Measurements from ENCODE around the gene FAT4.

DNA sequence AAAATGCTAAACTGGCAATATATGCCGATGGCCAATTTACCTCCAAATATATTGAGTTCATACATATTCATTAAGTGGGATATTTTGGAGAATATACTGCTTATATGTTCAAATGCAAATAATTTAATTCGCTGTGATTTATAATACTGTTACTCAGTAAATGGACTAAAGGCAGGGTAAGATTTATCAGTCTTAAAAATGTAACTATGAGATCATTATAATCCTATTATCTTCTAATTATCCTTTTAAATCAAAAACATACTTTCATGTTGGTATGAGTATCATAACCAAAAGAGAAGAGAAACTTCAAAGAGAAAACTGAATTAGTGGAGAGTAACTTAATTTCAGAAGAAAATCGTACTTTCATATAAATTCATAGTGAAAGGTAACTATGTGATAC is 44.6 kb downstream of the FAT4 start:
- no peak for TF ChIP-seq CTCF (IDR thresholded peaks at IDR 0.05)
- TF ChIP-seq EZH2 (IDR thresholded peaks at IDR 0.05; ENCODE audit: borderline replicate concordance, insufficient read depth, low read depth, low read length, poor library complexity, severe bottlenecking) = no peak

Data from B cell (primary cell).